Effector CD4-positive, alpha-beta T cell (primary cell): ENCODE measurements around the gene GTF2IRD1.
"Not testable (repeated sequence)": the region's sequence is repeated elsewhere in the genome, so short reads cannot be mapped to it uniquely, and the experiment has no call there.

Source experiments
- DNase-seq: peaks from one replicate; pipeline ENCODE4 v3.0.0-alpha.2; 2020

GTF2IRD1 gene

GRCh38 chr7:74430409-74430808 lies 23.3 kb upstream of the GTF2IRD1 start:
- DNase-seq, result not testable (repeated sequence)

GRCh38 chr7:74430961-74431466 lies 22.7 kb upstream of the GTF2IRD1 start:
- no peak for DNase-seq

- DNase-seq, result not testable (repeated sequence)
Observed at GRCh38 chr7:74437291-74437571, 16.5 kb upstream of the GTF2IRD1 start.

GRCh38 chr7:74438327-74438726 lies 15.4 kb upstream of the GTF2IRD1 start:
- DNase-seq, result no peak

- no peak for DNase-seq
Observed at GRCh38 chr7:74439541-74439940, 14.2 kb upstream of the GTF2IRD1 start.

GRCh38 chr7:74440143-74440542 lies 13.6 kb upstream of the GTF2IRD1 start:
- not testable (repeated sequence) for DNase-seq

- no peak for DNase-seq
Observed at GRCh38 chr7:74441801-74442200, 11.9 kb upstream of the GTF2IRD1 start.

- DNase-seq, result no peak
Observed at GRCh38 chr7:74443543-74444247, 10.0 kb upstream of the GTF2IRD1 start.

GRCh38 chr7:74449144-74449543 lies 4.6 kb upstream of the GTF2IRD1 start:
- no peak for DNase-seq

GRCh38 chr7:74449809-74450397 lies 3.8 kb upstream of the GTF2IRD1 start:
- DNase-seq, result peak; percentile 62

- no peak for DNase-seq
Observed at GRCh38 chr7:74452748-74453321, 871 bp upstream of the GTF2IRD1 start.

GRCh38 chr7:74454021-74454924 lies 567 bp downstream of the GTF2IRD1 start:
- no peak for DNase-seq

GRCh38 chr7:74454925-74455288 lies 1.2 kb downstream of the GTF2IRD1 start:
- no peak for DNase-seq

GRCh38 chr7:74455291-74455804 lies 1.6 kb downstream of the GTF2IRD1 start:
- DNase-seq, result no peak

- no peak for DNase-seq
Observed at GRCh38 chr7:74455928-74456327, 2.2 kb downstream of the GTF2IRD1 start.

- DNase-seq, result no peak
Observed at GRCh38 chr7:74457007-74457406, 3.3 kb downstream of the GTF2IRD1 start.

GRCh38 chr7:74461970-74462706 lies 8.4 kb downstream of the GTF2IRD1 start:
- DNase-seq, result no peak

GRCh38 chr7:74462707-74463100 lies 9.0 kb downstream of the GTF2IRD1 start:
- no peak for DNase-seq

GRCh38 chr7:74464931-74465886 lies 11.5 kb downstream of the GTF2IRD1 start:
- no peak for DNase-seq

GRCh38 chr7:74466196-74466813 lies 12.6 kb downstream of the GTF2IRD1 start:
- DNase-seq, result no peak

- DNase-seq, result no peak
Observed at GRCh38 chr7:74467876-74468275, 14.2 kb downstream of the GTF2IRD1 start.
